Immature natural killer cell (primary cell): ENCODE results near the gene ENC1. TPM values are rescaled to one million over a fixed set of nuclear protein-coding genes. Genes with fewer than 3 reads are reported as not detected.
"Not testable (repeated sequence)": the region's sequence is repeated elsewhere in the genome, so short reads cannot be mapped to it uniquely, and the experiment has no call there.

Source experiments
- DNase-seq, 3 donors: peaks; one replicate each; pipeline ENCODE4 v3.0.0; 2022; ENCODE audit warnings: mixed read lengths in 1 of 3
- H3K27ac Mint-ChIP-seq, 6 donors: one replicate each; pipeline ENCODE4 v1.8.0; 2020; ENCODE audit warnings: mixed read lengths in 6 of 6, mild to moderate bottlenecking in 5 of 6, inconsistent platforms in 4 of 6, moderate library complexity in 3 of 6
- H3K27me3 Mint-ChIP-seq, 3 donors: one replicate each; pipeline ENCODE4 v1.8.0; 2020 to 2021; ENCODE audit warnings: low read depth in 3 of 3, mild to moderate bottlenecking in 3 of 3, mixed read lengths in 3 of 3, moderate library complexity in 3 of 3, inconsistent platforms in 1 of 3
- H3K36me3 Mint-ChIP-seq, 3 donors: one replicate each; pipeline ENCODE4 v1.8.0; 2020; ENCODE audit warnings: mixed read lengths in 3 of 3, inconsistent platforms in 2 of 3, mild to moderate bottlenecking in 2 of 3
- H3K4me1 Mint-ChIP-seq, 2 donors: one replicate each; pipeline ENCODE4 v1.8.0; 2020; ENCODE audit warnings: inconsistent platforms in 2 of 2, mild to moderate bottlenecking in 2 of 2, mixed read lengths in 2 of 2, moderate library complexity in 1 of 2
- H3K4me3 Mint-ChIP-seq, 5 donors: one replicate each; pipeline ENCODE4 v1.8.0; 2020; ENCODE audit warnings: mild to moderate bottlenecking in 5 of 5, mixed read lengths in 5 of 5, inconsistent platforms in 3 of 5, moderate library complexity in 3 of 5
- H3K9me3 Mint-ChIP-seq, 6 donors: one replicate each; pipeline ENCODE4 v1.8.0; 2020; ENCODE audit warnings: mild to moderate bottlenecking in 6 of 6, mixed read lengths in 6 of 6, inconsistent platforms in 4 of 6, moderate library complexity in 3 of 6
- polyA plus RNA-seq, 3 donors: library from polyadenylated mRNA; unstranded; fragments of 300-500 nt; fragmentation: Illumina TruSeq; gene quantifications; one replicate each; pipeline ENCODE4 v1.2.3, GENCODE V29; 2021

ENC1 gene, protein sequence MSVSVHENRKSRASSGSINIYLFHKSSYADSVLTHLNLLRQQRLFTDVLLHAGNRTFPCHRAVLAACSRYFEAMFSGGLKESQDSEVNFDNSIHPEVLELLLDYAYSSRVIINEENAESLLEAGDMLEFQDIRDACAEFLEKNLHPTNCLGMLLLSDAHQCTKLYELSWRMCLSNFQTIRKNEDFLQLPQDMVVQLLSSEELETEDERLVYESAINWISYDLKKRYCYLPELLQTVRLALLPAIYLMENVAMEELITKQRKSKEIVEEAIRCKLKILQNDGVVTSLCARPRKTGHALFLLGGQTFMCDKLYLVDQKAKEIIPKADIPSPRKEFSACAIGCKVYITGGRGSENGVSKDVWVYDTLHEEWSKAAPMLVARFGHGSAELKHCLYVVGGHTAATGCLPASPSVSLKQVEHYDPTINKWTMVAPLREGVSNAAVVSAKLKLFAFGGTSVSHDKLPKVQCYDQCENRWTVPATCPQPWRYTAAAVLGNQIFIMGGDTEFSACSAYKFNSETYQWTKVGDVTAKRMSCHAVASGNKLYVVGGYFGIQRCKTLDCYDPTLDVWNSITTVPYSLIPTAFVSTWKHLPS
- polyA plus RNA-seq = 10 to 100 TPM in 2 of 3 donors, 1 to 10 TPM in 1; 5.4 to 17.2 (median 12.7) TPM

DNA sequence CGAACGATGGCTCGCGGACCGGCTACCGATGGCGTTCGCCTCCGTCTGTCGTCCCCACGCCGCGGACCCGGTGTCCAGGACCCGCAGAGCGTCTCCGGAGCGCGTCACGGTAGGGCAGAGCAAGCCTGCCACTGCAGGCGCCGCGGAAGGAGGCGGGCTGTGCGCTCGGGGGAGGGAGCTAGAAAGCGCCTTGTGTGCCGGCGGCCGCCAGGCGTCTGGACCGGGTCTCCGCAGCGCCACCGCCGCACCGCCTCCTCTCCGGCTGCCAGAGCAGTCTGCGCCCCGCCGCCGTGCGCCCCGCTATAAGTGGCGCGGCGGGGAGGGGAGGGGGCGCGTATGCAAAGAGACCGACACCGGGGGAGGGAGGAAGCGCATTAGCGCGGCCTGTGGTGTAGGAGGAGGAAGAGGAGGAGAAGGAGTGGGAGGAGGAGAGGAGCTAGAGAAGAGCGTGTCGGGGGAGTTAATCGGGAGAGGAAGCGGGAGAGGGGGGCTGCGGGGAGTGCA is at the start of gene ENC1:
Gene ENC1, minus strand, starts transcription at position 279 of the 504 bp plus-strand sequence. CDS start 4,243 bp downstream, outside the sequence.
- H3K27me3 Mint-ChIP-seq = peaks cover 4 to 20% (median 14%) of the 10 kb centered on the region in 3 donors
- H3K27ac Mint-ChIP-seq = peak within 1 kb of the TSS; percentile 54 to 97 (median 90)
- no peaks in the 10 kb centered on the region for H3K9me3 Mint-ChIP-seq
- DNase-seq = peak; percentile 79 to 89 (median 80)
- peaks cover 37 to 40% of the 10 kb centered on the region in 2 donors for H3K4me1 Mint-ChIP-seq
- peak within 1 kb of the TSS; percentile 88 to 96 (median 94) for H3K4me3 Mint-ChIP-seq
- H3K36me3 Mint-ChIP-seq = peaks cover 0 to 7% (median 7%) of the 10 kb centered on the region in 3 donors

DNA sequence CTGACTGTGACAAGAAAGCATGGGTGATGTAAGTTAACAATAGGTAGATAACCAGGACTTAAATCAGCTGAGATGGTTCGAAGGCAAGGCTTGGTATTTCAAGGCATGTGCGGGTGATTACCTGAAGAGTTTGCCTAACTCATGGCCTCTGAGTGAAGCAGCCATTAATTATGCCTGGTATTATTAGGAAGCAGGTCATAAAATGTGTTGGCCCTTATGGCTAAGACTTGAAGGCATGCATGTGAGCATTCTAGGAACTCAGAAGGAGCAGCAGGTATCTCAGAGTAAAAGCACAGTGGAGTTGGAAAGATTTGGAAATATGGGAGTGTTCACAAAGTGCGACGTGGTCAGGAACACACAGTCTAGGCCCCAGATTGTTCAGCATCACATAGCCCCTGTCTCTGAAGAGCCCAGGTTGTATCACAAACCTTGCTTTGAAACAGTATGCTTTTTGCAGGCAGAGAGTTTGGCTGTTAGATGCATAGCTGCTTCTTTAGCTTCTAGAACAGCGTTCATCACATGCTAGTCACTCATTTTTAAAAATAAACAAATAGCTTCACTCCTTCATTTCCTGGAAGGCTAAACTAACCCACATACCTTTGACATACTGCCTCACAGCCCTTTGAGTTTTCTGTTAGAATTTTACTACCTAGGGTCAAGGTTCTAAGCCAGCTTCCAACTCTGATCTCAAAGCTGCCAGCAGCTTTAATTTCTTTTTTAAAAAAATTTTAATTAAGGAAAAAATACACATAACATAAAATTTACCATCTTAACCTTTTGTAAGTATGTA is 46.6 kb upstream of the ENC1 start:
- no peak for DNase-seq
- peak overlapping the region in 3 of 5 donors; percentile 2 to 84 (median 40) for H3K4me3 Mint-ChIP-seq
- H3K27ac Mint-ChIP-seq = peak overlapping the region; percentile 19 to 89 (median 54)
- H3K27me3 Mint-ChIP-seq = peaks cover 0 to 10% (median 2%) of the 10 kb centered on the region in 3 donors
- no peaks in the 10 kb centered on the region for H3K9me3 Mint-ChIP-seq
- peaks cover 24 to 31% of the 10 kb centered on the region in 2 donors for H3K4me1 Mint-ChIP-seq
- H3K36me3 Mint-ChIP-seq = peaks cover 4 to 21% (median 9%) of the 10 kb centered on the region in 3 donors

DNA sequence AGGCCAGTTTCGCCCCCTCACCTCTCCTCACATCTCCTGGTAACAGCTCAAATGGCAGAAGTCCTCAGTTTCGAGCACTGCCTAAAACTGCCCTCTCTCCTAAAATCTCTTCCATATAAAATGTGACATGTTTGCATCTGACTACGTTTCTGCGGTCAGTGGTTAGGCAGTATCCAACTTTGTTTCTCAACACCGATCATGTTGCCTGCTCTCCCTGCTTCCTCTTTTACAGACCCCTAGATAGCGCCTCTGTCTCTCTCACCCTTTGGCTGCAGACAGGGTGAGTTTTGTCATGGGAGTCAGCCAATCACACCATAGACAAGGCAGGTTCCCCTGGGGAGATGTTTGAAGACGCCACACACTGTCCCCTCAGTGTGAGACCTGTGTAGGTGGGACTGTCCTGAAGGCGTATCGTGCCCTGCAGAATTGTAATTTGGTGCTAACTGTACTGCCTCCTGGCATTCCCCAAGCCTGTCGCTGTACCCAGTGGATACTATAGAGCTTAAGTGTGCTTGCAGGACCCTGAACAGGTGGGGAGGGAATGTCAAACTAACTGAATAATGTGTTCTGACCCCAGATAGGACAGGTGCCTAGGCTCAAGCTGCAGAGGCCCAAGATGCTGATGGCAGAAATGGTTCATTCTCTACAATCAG is 45.6 kb upstream of the ENC1 start:
- Mint-ChIP-seq H3K9me3 (no peaks in the 10 kb centered on the region), H3K27ac (peak overlapping the region; percentile 36 to 90 (median 82)), H3K4me1 (peaks cover 24 to 31% of the 10 kb centered on the region in 2 donors), H3K36me3 (peaks cover 4 to 21% (median 6%) of the 10 kb centered on the region in 3 donors), H3K27me3 (peaks cover 0 to 10% (median 2%) of the 10 kb centered on the region in 3 donors), H3K4me3 (peak overlapping the region; percentile 83 to 89 (median 84))
- DNase-seq = peak; percentile 13 to 28 (median 19)

DNA sequence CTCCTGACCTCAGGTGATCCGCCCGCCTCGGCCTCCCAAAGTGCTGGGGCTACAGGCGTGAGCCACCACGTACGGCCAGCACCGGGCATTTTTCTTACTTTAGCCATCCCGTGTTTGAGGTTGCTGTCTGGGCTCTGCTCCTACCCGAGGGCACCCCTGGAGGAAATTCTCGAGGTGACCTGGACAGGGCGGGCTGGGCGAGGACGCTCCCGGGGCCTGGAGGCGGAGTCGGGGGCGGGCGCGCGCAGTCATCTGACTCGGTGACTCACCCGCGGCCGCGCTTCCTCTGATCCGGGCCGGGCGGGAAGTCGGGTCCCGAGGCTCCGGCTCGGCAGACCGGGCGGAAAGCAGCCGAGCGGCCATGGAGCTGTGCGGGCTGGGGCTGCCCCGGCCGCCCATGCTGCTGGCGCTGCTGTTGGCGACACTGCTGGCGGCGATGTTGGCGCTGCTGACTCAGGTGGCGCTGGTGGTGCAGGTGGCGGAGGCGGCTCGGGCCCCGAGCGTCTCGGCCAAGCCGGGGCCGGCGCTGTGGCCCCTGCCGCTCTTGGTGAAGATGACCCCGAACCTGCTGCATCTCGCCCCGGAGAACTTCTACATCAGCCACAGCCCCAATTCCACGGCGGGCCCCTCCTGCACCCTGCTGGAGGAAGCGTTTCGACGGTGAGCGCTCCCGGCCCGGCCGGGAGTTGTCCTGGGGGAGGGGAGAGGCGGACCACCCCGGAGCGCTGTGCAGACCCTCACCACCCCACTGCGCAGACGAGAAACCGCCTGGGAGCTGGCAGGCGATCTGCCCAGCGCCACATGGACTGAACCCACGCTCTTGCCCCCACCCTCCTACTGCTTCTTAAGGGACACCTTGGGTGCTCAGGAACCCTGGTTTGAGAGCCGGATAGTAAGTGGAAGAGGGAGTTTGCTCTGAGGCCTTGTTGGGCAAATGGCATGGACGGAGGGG is 44.6 kb upstream of the ENC1 start, which contains the start of gene HEXB:
Gene HEXB, plus strand, starts transcription at position 334 of the 952 bp plus-strand sequence. Its CDS starts 28 bp downstream, at position 362.
- Mint-ChIP-seq H3K27me3 (peaks cover 0 to 12% (median 2%) of the 10 kb centered on the region in 3 donors), H3K36me3 (peaks cover 0 to 13% (median 0%) of the 10 kb centered on the region in 3 donors), H3K4me3 (peak within 1 kb of the TSS; percentile 83 to 89 (median 84)), H3K27ac (peak within 1 kb of the TSS; percentile 51 to 90 (median 82)), H3K9me3 (no peaks in the 10 kb centered on the region), H3K4me1 (peaks cover 24 to 31% of the 10 kb centered on the region in 2 donors)
- peak; percentile 80 to 81 (median 81) for DNase-seq

DNA sequence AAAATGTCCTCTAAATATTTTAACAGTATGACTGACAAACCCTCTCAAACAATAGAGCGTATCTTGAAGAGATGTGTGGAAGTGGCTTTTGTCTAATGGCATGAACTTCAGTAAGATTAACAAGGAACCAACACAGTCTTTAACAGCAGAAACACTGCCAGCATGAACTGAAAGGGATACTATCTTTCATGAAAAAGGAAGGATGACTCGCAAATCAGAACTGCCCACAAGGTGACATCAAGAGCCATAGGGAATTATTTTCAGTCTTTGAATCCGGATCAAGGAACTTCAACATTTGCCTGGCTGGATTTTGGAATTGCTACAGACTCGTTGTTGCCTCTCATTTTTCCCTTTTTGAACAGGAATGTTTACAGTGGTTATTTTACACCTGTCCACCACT is 39.4 kb upstream of the ENC1 start:
- no peaks in the 10 kb centered on the region for H3K36me3 Mint-ChIP-seq
- no peaks in the 10 kb centered on the region for H3K9me3 Mint-ChIP-seq
- H3K4me1 Mint-ChIP-seq = peaks cover 0 to 6% of the 10 kb centered on the region in 2 donors
- no peak overlapping the region for H3K27ac Mint-ChIP-seq
- no peak for DNase-seq
- no peak overlapping the region for H3K4me3 Mint-ChIP-seq
- peaks cover 2 to 18% (median 4%) of the 10 kb centered on the region in 3 donors for H3K27me3 Mint-ChIP-seq

DNA sequence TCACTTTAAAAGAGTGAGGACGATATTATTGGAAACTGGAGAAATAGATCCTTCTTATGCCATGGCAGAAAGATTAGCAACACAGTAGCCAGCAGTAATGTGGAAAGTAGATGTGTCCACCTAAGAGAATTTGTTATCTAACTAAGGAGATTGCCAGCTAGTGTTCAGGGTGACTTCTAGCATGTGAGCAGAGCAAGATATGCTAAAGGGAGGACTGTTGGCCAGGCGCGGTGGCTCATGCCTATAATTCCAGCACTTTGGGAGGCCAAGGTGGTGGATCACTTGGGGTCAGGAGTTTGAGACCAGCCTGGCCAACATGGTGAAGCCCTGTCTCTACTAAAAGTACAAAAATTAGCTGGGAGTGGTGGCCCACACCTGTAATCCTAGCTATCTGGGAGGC is 38.8 kb upstream of the ENC1 start:
- not testable (repeated sequence) for H3K4me3 Mint-ChIP-seq, DNase-seq, H3K4me1 Mint-ChIP-seq, H3K36me3 Mint-ChIP-seq, H3K9me3 Mint-ChIP-seq, H3K27ac Mint-ChIP-seq
- peaks cover 2 to 17% (median 4%) of the 10 kb centered on the region in 3 donors for H3K27me3 Mint-ChIP-seq

DNA sequence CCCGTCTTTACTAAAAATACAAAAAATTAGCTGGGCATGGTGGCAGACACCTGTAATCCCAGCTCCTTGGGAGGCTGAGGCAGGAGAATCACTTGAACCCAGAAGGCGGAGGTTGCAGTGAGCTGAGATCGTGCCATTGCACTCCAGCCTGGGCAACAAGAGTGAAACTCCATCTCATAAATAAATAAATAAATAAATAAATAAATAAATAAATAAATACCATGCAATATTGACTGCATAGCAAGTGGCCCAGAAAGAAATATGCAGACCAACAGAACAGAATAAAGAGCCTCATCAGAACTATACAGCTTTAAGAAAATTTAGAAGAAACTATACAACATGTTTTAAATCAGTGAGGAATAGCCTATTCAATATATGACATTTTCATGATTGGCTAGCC is 37.6 kb upstream of the ENC1 start:
- H3K27ac Mint-ChIP-seq, H3K36me3 Mint-ChIP-seq, H3K4me1 Mint-ChIP-seq, DNase-seq, H3K9me3 Mint-ChIP-seq, H3K27me3 Mint-ChIP-seq, H3K4me3 Mint-ChIP-seq: not testable (repeated sequence)

DNA sequence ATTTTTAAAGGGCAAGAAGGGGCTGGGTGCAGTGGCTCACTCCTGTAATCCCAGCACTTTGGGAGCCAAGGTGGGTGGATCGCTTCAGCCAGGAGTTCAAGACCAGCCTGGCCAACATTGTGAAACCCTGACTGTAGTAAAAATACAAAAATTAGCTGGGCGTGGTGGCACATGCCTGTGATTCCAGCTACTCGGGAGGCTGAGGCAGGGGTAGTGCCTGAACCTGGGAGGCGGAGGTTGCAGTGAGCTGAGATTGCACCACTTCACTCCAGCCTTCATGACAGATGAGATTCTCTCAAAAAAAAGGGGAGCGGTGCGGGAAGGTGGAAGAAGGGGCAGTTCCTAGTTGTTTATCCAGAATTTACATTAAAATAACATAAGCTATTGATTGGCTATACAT is 35.9 kb upstream of the ENC1 start:
- not testable (repeated sequence) for H3K4me1 Mint-ChIP-seq, H3K4me3 Mint-ChIP-seq, H3K9me3 Mint-ChIP-seq, H3K27ac Mint-ChIP-seq, DNase-seq, H3K36me3 Mint-ChIP-seq, H3K27me3 Mint-ChIP-seq

DNA sequence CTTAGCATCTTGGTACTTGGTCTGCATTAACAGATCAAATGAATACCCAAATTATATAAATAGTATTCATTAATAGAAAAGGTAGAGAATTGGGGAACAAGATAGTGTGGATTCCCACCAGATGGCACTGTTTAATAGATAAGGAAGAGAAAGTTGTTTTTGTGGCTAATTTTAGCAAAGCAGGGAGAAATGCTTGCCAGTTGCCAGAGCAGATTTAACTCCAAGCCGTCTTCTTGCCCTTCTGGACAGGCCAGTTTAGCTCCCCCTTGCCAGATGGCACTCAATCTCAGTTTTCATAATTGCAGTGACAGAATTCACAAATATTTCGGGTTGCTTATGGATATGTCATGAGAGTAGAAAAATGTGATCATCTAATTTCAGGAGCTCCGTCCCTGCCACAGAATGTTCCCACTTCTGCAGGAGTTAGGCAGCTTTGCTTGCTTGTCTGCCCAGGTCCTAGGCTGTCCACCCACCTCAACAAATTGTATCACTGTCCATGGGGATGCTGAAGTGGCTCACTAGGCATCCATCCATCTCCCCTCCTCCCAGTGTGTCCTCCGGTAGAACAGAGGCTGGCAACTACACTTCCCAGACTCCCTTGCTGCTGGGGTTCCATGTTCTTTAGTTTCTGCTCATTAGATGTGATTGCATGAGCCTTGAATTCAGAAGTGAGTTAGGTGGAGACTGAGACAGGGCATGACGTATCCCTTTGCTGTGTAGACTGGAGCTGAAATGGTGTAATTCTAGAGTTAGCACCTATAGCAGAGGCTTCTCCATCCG is 32.7 kb upstream of the ENC1 start:
- no peak overlapping the region for H3K27ac Mint-ChIP-seq
- peaks cover 2 to 8% (median 3%) of the 10 kb centered on the region in 3 donors for H3K27me3 Mint-ChIP-seq
- H3K4me1 Mint-ChIP-seq = no peaks in the 10 kb centered on the region
- H3K4me3 Mint-ChIP-seq = no peak overlapping the region
- H3K36me3 Mint-ChIP-seq = no peaks in the 10 kb centered on the region
- no peaks in the 10 kb centered on the region for H3K9me3 Mint-ChIP-seq
- DNase-seq = peak in 2 of 3 donors; percentile 12 to 19

DNA sequence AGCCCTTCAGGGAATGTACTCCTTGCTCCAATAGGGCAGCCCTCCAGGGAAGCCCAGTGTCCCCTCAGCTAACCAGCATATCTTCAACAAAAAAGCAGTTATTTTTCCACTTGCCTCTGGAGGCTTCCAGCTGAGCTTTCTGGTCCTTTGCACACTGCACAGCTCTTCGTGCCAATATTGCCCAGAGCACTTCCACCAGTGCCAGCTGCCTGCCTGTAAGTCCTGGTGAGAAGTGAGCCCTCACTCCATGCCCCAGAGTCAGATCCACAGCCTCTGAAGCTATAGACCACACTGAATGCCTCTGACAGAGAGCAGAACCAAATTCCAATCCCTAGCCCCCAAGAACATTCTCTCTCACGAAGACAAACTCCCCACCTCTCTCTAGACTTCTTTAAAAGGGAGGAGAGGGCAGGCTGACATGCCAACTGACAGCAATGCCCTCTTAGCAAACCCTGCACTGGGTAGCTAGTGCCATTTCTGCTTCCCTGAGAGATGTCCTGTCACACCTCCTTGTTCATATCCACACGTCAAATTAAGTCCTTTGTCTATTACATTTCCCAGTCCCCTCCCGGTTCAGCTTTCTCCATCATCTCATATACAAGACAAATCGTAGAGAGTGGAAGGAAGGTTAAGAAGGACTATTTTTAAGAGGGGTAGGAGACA is 31.8 kb upstream of the ENC1 start:
- Mint-ChIP-seq H3K36me3 (no peaks in the 10 kb centered on the region), H3K27me3 (peaks cover 2 to 8% (median 3%) of the 10 kb centered on the region in 3 donors), H3K4me1 (no peaks in the 10 kb centered on the region), H3K27ac (no peak overlapping the region), H3K9me3 (no peaks in the 10 kb centered on the region), H3K4me3 (no peak overlapping the region)
- no peak for DNase-seq

DNA sequence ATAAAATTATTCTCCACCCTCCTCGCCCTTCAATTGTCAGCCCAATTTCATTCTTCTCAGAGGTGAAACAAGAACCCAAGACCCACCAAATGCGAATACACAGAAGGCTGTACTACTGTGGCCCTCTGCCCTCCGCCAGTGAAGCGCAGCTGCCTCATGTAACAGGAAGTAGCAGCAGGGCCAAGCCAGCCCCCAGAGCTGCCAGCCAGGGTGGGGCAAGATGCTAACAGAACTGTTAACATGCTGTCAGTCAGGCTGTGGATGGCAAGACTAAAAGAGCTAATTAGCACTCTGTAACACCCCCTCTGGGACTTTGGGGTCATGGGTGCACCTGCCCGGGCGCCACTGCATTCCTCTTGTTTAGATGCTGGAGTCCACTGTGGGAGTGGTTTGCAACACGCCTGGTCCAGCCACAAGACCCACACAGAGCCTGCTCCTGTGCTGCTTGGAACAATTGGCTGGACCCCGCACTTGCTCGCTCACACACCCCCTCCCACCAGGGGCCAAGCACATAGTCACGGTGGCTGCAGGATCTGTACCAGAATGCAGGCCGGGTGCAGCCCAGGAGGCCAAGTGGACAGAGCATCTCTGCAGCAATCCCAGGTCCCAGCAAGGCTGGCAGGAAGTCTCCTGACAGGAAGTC is 30.0 kb upstream of the ENC1 start:
- Mint-ChIP-seq H3K27me3 (peaks cover 0 to 7% (median 2%) of the 10 kb centered on the region in 3 donors), H3K36me3 (no peaks in the 10 kb centered on the region), H3K4me3 (no peak overlapping the region), H3K9me3 (no peaks in the 10 kb centered on the region), H3K27ac (peak overlapping the region in 2 of 6 donors; percentile 24 to 50), H3K4me1 (no peaks in the 10 kb centered on the region)
- DNase-seq = no peak
